ENCODE measurements around the gene CASQ2. TPM values are rescaled to one million over a fixed set of nuclear protein-coding genes. Genes with fewer than 3 reads are reported as not detected.
"Not testable (repeated sequence)": the region's sequence is repeated elsewhere in the genome, so short reads cannot be mapped to it uniquely, and the experiment has no call there.

CASQ2 gene
- total RNA-seq, 1 experiment from 2014 or later = not detected

DNA sequence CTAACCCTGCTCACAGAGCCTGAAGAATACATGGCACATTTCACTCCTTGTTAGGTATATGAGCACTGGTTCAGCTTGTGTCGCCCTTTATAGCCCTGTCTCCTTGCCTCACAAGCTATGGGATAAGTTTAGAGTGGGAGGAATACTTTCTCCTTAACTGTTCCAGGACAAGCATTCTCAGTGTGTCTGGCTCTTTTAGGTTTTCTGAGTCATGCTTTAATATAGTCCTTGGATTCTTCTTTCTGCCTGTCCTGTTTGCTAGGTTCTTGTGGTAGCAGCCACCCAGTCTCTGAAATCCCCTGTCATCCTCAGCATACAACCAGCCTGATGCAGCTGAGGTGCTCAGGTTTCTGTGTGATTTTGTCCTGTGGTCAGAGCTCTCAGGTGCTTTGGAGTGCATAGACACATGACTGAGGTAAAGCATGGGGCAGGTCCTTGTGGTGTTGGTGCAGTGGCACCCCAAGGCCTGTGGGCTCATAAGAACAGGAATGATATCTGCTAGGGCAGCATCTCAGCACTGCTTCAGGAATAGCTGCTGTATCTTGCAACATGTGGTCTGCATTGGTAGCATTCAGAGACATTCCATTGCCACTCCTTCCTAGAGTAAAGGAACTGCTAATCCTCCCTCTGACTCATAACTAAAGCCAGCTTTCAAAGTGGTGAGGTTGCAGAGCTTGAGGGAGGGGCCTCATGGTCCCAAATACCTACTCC lies 14.2 kb upstream of the CASQ2 start:
- intact Hi-C loops (cut with micrococcal nuclease) = no loop called here
- Mint-ChIP-seq H3K36me3 (ENCODE audit: insufficient read depth, unreplicated experiment) (no peaks in the 10 kb centered on the region), H3K27ac (ENCODE audit: low read depth, unreplicated experiment) (peak overlapping the region; percentile 99), H3K9me3 (ENCODE audit: unreplicated experiment) (peaks cover 6% of the 10 kb centered on the region), H3K4me3 (ENCODE audit: unreplicated experiment) (peak overlapping the region; percentile 54), H3K4me1 (ENCODE audit: insufficient read depth, unreplicated experiment) (peaks cover 34% of the 10 kb centered on the region), H3K27me3 (ENCODE audit: insufficient read depth, unreplicated experiment) (no peaks in the 10 kb centered on the region)
- peak; percentile 93 for DNase-seq (ENCODE audit: unreplicated experiment)
- ChIA-PET POLR2A (interaction anchor here (0.5 to 3.8 kb wide), 38 partner anchors 10 to 758 kb away, joined by 3 to 64 read pairs (median 4); partner anchors contain the start of genes MAB21L3, SLC22A15 and VANGL1), CTCF (interaction anchor here (0.6 to 3.3 kb wide), 15 partner anchors 8 to 1314 kb away, joined by 3 to 30 read pairs (median 5); no protein-coding TSS in a partner anchor)
- BruUV-seq (replicated peaks) = no TSS peak
- TF ChIP-seq, protein P1, sequence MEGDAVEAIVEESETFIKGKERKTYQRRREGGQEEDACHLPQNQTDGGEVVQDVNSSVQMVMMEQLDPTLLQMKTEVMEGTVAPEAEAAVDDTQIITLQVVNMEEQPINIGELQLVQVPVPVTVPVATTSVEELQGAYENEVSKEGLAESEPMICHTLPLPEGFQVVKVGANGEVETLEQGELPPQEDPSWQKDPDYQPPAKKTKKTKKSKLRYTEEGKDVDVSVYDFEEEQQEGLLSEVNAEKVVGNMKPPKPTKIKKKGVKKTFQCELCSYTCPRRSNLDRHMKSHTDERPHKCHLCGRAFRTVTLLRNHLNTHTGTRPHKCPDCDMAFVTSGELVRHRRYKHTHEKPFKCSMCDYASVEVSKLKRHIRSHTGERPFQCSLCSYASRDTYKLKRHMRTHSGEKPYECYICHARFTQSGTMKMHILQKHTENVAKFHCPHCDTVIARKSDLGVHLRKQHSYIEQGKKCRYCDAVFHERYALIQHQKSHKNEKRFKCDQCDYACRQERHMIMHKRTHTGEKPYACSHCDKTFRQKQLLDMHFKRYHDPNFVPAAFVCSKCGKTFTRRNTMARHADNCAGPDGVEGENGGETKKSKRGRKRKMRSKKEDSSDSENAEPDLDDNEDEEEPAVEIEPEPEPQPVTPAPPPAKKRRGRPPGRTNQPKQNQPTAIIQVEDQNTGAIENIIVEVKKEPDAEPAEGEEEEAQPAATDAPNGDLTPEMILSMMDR (IDR thresholded peaks at IDR 0.05; ENCODE audit: unreplicated experiment) = no peak

DNA sequence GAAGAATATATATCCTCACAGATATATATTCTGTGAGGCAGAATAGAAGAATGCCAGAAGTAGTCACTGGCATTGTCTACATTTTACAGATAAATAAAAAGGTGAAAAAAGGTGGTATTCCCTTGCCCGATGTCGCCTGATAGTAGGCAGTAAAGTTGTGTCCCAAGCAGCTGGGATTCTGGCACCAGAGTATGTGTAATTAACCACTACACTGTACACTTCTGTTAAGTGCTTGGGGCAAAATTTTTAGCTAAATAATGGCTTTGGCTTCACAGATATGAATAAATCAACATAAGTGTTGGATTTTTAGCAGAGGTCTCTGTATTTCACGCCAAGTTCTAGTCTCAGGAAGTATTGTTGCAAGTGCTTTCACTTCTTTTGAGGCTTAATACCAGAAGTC lies 13.3 kb upstream of the CASQ2 start:
- peaks cover 34% of the 10 kb centered on the region for H3K4me1 Mint-ChIP-seq (ENCODE audit: insufficient read depth, unreplicated experiment)
- no peaks in the 10 kb centered on the region for H3K27me3 Mint-ChIP-seq (ENCODE audit: insufficient read depth, unreplicated experiment)
- H3K4me3 Mint-ChIP-seq (ENCODE audit: unreplicated experiment) = peak overlapping the region; percentile 54
- DNase-seq (ENCODE audit: unreplicated experiment) = no peak
- intact Hi-C loops (cut with micrococcal nuclease) = no loop called here
- no peaks in the 10 kb centered on the region for H3K36me3 Mint-ChIP-seq (ENCODE audit: insufficient read depth, unreplicated experiment)
- H3K9me3 Mint-ChIP-seq (ENCODE audit: unreplicated experiment) = peaks cover 6% of the 10 kb centered on the region
- no TSS peak for BruUV-seq (replicated peaks)
- POLR2A ChIA-PET = interaction anchor here (0.6 to 3.8 kb wide), 24 partner anchors 9 to 594 kb away, joined by 3 to 64 read pairs (median 6); partner anchors contain the start of genes MAB21L3, SLC22A15 and VANGL1
- CTCF ChIA-PET = interaction anchor here (0.9 to 3.3 kb wide), 9 partner anchors 9 to 239 kb away, joined by 3 to 30 read pairs (median 5); no protein-coding TSS in a partner anchor
- TF ChIP-seq, protein P1 (IDR thresholded peaks at IDR 0.05; ENCODE audit: unreplicated experiment) = no peak
- H3K27ac Mint-ChIP-seq (ENCODE audit: low read depth, unreplicated experiment) = peak overlapping the region; percentile 99

DNA sequence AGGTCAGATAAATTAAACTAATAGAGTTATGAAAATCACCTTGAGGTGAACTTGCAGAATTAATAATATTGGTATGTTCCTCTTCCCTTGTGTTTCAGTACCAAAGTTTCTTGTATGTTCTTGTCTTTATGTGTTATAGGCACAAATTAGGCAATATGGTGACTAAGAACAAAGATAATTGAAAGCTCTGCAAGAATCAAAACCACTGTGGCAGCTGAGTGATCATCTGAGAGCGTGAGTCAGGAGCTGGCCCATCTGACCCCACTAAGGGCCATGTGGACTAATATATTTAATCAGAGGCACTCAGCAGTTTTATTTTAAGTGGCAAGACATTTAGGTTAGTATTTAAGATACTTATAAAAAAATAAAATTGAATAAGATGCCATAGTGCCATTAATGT lies 12.8 kb upstream of the CASQ2 start:
- Mint-ChIP-seq H3K27ac (ENCODE audit: low read depth, unreplicated experiment) (peak overlapping the region; percentile 99), H3K4me1 (ENCODE audit: insufficient read depth, unreplicated experiment) (peaks cover 34% of the 10 kb centered on the region), H3K27me3 (ENCODE audit: insufficient read depth, unreplicated experiment) (no peaks in the 10 kb centered on the region), H3K9me3 (ENCODE audit: unreplicated experiment) (peaks cover 6% of the 10 kb centered on the region), H3K36me3 (ENCODE audit: insufficient read depth, unreplicated experiment) (no peaks in the 10 kb centered on the region), H3K4me3 (ENCODE audit: unreplicated experiment) (peak overlapping the region; percentile 22)
- intact Hi-C loops (cut with micrococcal nuclease) = no loop called here
- peak; percentile 90 for DNase-seq (ENCODE audit: unreplicated experiment)
- CTCF ChIA-PET = interaction anchor here (1.3 to 3.3 kb wide), 5 partner anchors 9 to 239 kb away, joined by 4 to 30 read pairs (median 5); no protein-coding TSS in a partner anchor
- TF ChIP-seq, protein P1 (IDR thresholded peaks at IDR 0.05; ENCODE audit: unreplicated experiment) = no peak
- BruUV-seq (replicated peaks) = no TSS peak
- POLR2A ChIA-PET = interaction anchor here (0.6 to 3.8 kb wide), 15 partner anchors 9 to 594 kb away, joined by 3 to 64 read pairs (median 6); partner anchors contain the start of gene MAB21L3

DNA sequence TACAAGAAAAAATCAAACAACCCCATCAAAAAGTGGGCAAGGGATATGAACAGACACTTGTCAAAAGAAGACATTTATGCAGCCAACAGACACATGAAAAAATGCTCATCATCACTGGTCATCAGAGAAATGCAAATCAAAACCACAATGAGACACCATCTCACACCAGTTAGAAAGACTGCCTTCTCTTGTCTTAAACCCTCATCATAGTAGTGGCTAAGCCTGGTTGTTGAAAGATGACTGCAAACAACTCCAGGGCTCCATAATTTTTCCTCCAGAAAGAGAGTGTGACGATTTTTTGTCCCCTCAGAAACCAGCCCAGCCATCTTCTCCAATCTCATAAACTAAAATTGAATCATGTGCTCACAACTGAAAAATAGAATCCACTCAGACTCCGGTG lies 12.1 kb upstream of the CASQ2 start:
- BruUV-seq (replicated peaks); H3K36me3 Mint-ChIP-seq (ENCODE audit: insufficient read depth, unreplicated experiment); H3K9me3 Mint-ChIP-seq (ENCODE audit: unreplicated experiment); H3K4me3 Mint-ChIP-seq (ENCODE audit: unreplicated experiment); intact Hi-C loops (cut with micrococcal nuclease); DNase-seq (ENCODE audit: unreplicated experiment); H3K27me3 Mint-ChIP-seq (ENCODE audit: insufficient read depth, unreplicated experiment): not testable (repeated sequence)
- ChIA-PET POLR2A (interaction anchor here (0.8 to 3.8 kb wide), 6 partner anchors 9 to 220 kb away, joined by 3 to 64 read pairs (median 6); no protein-coding TSS in a partner anchor), CTCF (interaction anchor here (1.6 kb wide), 1 partner anchor 11 kb away, joined by 4 read pairs; no protein-coding TSS in a partner anchor)
- Mint-ChIP-seq H3K4me1 (ENCODE audit: insufficient read depth, unreplicated experiment) (peaks cover 34% of the 10 kb centered on the region), H3K27ac (ENCODE audit: low read depth, unreplicated experiment) (peak overlapping the region; percentile 99)

DNA sequence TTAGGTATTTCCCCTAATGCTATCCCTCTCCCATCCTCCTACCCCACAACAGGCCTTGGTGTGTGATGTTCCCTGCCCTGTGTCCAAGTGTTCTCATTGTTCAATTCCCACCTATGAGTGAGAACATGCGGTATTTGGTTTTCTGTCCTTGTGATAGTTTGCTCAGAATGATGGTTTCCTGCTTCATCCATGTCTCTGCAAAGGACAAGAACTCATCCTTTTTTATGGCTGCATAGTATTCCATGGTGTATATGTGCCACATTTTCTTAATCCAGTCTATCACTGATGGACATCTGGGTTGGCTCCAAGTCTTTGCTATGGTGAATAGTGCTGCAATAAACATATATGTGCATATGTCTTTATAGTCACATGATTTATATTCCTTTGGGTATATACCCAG lies 10.6 kb upstream of the CASQ2 start:
- H3K9me3 Mint-ChIP-seq (ENCODE audit: unreplicated experiment); H3K27ac Mint-ChIP-seq (ENCODE audit: low read depth, unreplicated experiment); H3K4me3 Mint-ChIP-seq (ENCODE audit: unreplicated experiment); DNase-seq (ENCODE audit: unreplicated experiment); BruUV-seq (replicated peaks); H3K27me3 Mint-ChIP-seq (ENCODE audit: insufficient read depth, unreplicated experiment); intact Hi-C loops (cut with micrococcal nuclease); H3K36me3 Mint-ChIP-seq (ENCODE audit: insufficient read depth, unreplicated experiment): not testable (repeated sequence)
- ChIA-PET POLR2A (interaction anchor here (1.5 kb wide), 1 partner anchor 8 kb away, joined by 3 read pairs; no protein-coding TSS in a partner anchor), CTCF (interaction anchor here (0.8 kb wide), 1 partner anchor 202 kb away, joined by 4 read pairs; no protein-coding TSS in a partner anchor)
- peaks cover 34% of the 10 kb centered on the region for H3K4me1 Mint-ChIP-seq (ENCODE audit: insufficient read depth, unreplicated experiment)
